ENCODE results near the gene SLC47A2.

SLC47A2 gene

GRCh38 chr17:19651451-19652238 is 64.7 kb downstream of the SLC47A2 start:
- TF ChIP-seq POLR2AphosphoS5 (IDR thresholded peaks at IDR 0.05; ENCODE audit: low read depth) (no peak), GABPA (IDR thresholded peaks at IDR 0.05; ENCODE audit: low read depth) (no peak), SPI1 (IDR thresholded peaks at IDR 0.05; ENCODE audit: borderline replicate concordance, low read depth) (no peak), REST (IDR thresholded peaks at IDR 0.05; ENCODE audit: insufficient replicate concordance, low read depth) (no peak)
- TF ChIP-seq, protein P1, sequence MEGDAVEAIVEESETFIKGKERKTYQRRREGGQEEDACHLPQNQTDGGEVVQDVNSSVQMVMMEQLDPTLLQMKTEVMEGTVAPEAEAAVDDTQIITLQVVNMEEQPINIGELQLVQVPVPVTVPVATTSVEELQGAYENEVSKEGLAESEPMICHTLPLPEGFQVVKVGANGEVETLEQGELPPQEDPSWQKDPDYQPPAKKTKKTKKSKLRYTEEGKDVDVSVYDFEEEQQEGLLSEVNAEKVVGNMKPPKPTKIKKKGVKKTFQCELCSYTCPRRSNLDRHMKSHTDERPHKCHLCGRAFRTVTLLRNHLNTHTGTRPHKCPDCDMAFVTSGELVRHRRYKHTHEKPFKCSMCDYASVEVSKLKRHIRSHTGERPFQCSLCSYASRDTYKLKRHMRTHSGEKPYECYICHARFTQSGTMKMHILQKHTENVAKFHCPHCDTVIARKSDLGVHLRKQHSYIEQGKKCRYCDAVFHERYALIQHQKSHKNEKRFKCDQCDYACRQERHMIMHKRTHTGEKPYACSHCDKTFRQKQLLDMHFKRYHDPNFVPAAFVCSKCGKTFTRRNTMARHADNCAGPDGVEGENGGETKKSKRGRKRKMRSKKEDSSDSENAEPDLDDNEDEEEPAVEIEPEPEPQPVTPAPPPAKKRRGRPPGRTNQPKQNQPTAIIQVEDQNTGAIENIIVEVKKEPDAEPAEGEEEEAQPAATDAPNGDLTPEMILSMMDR (IDR thresholded peaks at IDR 0.05; ENCODE audit: insufficient read depth, low read length), result no peak
- no peaks in the 10 kb centered on the region for H3K27me3 ChIP-seq (ENCODE audit: insufficient read depth, poor library complexity, severe bottlenecking)
- no peak overlapping the region for H3K4me3 ChIP-seq (replicated peaks; ENCODE audit: insufficient read depth, low read length)
- DNase-seq (ENCODE audit: low read depth in 1 of 2, low spot score in 1 of 2), result no peak
- no peak overlapping the region for H3K27ac ChIP-seq (replicated peaks)

DNA sequence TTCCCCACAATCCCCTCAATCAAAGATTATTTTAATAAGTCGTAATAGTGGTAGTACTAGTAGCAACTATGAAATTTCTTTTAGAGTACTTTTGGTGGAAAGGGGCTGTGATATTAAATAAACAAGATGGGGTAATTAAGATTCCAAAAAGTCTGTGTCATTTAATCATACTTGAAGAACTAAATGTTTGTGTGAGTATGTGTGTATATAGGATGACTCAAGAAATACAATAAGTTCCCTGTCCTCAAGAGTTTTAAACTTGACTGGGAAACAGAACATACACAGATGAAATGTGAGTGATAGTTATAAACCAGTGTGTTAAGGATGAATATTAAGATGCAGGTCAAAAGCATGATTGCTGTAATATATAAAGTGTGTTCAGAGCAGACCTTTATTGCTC is 65.6 kb downstream of the SLC47A2 start:
- no peak for DNase-seq (ENCODE audit: low read depth in 1 of 2, low spot score in 1 of 2)
- Histone ChIP-seq H3K27me3 (ENCODE audit: insufficient read depth, poor library complexity, severe bottlenecking) (no peaks in the 10 kb centered on the region), H3K27ac (replicated peaks) (no peak overlapping the region), H3K4me3 (replicated peaks; ENCODE audit: insufficient read depth, low read length) (no peak overlapping the region)
- TF ChIP-seq POLR2AphosphoS5 (IDR thresholded peaks at IDR 0.05; ENCODE audit: low read depth), result no peak
- TF ChIP-seq, protein P1 (IDR thresholded peaks at IDR 0.05; ENCODE audit: insufficient read depth, low read length), result no peak
- TF ChIP-seq SPI1 (IDR thresholded peaks at IDR 0.05; ENCODE audit: borderline replicate concordance, low read depth), result no peak
- TF ChIP-seq GABPA (IDR thresholded peaks at IDR 0.05; ENCODE audit: low read depth), result no peak
- TF ChIP-seq REST (IDR thresholded peaks at IDR 0.05; ENCODE audit: insufficient replicate concordance, low read depth), result no peak

GRCh38 chr17:19649274-19649541 is 67.2 kb downstream of the SLC47A2 start:
- DNase-seq (ENCODE audit: low read depth in 1 of 2, low spot score in 1 of 2), result no peak
- TF ChIP-seq SPI1 (IDR thresholded peaks at IDR 0.05; ENCODE audit: borderline replicate concordance, low read depth), result no peak
- TF ChIP-seq POLR2AphosphoS5 (IDR thresholded peaks at IDR 0.05; ENCODE audit: low read depth), result no peak
- TF ChIP-seq REST (IDR thresholded peaks at IDR 0.05; ENCODE audit: insufficient replicate concordance, low read depth), result no peak
- TF ChIP-seq, protein P1 (IDR thresholded peaks at IDR 0.05; ENCODE audit: insufficient read depth, low read length), result no peak
- TF ChIP-seq GABPA (IDR thresholded peaks at IDR 0.05; ENCODE audit: low read depth), result no peak
- Histone ChIP-seq H3K4me3 (replicated peaks; ENCODE audit: insufficient read depth, low read length) (peak overlapping the region; percentile 71), H3K27ac (replicated peaks) (peak overlapping the region; percentile 96), H3K27me3 (ENCODE audit: insufficient read depth, poor library complexity, severe bottlenecking) (no peaks in the 10 kb centered on the region)
